GM10248 (cell line): Measurements from ENCODE around the gene GLRX5.
"Not testable (repeated sequence)": the region's sequence is repeated elsewhere in the genome, so short reads cannot be mapped to it uniquely, and the experiment has no call there.

Source experiments
- CTCF ChIA-PET: fragments of 300-600 bp; sonication (Branson Sonifier 250); formaldehyde crosslinking; extraction: SDS; loops from one replicate; lab custom pipeline; 2021; ENCODE audit warnings: antibody characterized with exemption; lab: Yijun Ruan, JAX
- POLR2A ChIA-PET: fragments of 350-650 bp; sonication (Branson Sonifier 250); formaldehyde crosslinking; extraction: SDS; loops from one replicate; lab custom pipeline; 2020; ENCODE audit warnings: antibody characterized with exemption; lab: Yijun Ruan, JAX
- DNase-seq: peaks from one replicate; pipeline ENCODE4 v3.0.0; 2012; ENCODE audit errors: extremely low spot score
- TF ChIP-seq, protein P1 (sequence below): IDR thresholded peaks from 2 replicates; pipeline ENCODE4 v1.5.1; 2012; ENCODE audit warnings: mild to moderate bottlenecking, low read depth; ENCODE audit errors: extremely low read depth, missing control alignments, control extremely low read depth

Gene GLRX5

DNA sequence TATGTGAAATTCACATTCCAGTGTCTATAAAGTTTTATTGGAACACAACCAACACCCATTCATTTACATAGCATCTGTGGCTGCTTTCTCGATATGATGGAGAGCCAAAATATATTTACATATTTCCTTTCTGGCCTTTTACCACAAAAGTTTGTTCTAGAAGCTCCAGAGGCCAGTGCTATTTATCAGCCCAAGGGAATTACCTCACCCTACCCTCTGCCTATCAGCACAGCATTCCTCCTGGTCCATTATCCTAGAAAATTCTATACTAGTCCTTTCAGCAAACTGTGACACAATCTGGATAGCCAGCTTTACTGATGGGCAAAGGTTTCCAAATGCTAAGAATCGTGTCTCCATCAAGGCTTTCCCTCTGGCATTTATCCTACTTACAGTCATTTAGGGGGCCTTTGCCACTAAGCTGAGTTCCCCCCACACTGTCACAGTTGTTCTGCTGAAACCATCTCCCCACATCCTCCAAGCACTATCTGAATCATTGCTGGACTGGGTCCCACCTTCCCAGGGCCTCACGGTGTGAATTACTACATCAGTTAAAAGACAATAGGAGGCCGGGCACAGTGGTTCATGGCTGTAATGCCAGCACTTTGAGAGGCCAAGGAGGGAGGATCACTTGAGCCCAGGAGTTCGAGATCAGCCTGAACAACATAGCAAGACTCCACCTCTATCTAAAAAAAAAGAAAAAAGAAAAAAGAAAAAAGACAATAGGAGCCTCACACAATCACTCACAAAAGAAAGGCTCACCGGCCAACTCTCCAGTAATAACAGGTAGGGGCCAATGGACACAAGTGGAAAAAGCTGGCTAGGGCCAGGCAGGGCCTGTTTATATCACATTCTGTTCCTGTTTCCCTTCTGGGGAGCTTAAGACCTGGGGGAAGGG lies 30.5 kb upstream of the GLRX5 start:
- TF ChIP-seq, protein P1, sequence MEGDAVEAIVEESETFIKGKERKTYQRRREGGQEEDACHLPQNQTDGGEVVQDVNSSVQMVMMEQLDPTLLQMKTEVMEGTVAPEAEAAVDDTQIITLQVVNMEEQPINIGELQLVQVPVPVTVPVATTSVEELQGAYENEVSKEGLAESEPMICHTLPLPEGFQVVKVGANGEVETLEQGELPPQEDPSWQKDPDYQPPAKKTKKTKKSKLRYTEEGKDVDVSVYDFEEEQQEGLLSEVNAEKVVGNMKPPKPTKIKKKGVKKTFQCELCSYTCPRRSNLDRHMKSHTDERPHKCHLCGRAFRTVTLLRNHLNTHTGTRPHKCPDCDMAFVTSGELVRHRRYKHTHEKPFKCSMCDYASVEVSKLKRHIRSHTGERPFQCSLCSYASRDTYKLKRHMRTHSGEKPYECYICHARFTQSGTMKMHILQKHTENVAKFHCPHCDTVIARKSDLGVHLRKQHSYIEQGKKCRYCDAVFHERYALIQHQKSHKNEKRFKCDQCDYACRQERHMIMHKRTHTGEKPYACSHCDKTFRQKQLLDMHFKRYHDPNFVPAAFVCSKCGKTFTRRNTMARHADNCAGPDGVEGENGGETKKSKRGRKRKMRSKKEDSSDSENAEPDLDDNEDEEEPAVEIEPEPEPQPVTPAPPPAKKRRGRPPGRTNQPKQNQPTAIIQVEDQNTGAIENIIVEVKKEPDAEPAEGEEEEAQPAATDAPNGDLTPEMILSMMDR: no peak
- ChIA-PET POLR2A (interaction anchor here (0.7 to 2.0 kb wide), 2 partner anchors 11 to 13 kb away, joined by 7 to 8 read pairs; no protein-coding TSS in a partner anchor), CTCF (interaction anchor here (0.6 to 6.7 kb wide), 10 partner anchors 8 to 77 kb away, joined by 3 to 34 read pairs (median 5); partner anchors contain the start of gene SYNE3)
- DNase-seq: peak; percentile 48

DNA sequence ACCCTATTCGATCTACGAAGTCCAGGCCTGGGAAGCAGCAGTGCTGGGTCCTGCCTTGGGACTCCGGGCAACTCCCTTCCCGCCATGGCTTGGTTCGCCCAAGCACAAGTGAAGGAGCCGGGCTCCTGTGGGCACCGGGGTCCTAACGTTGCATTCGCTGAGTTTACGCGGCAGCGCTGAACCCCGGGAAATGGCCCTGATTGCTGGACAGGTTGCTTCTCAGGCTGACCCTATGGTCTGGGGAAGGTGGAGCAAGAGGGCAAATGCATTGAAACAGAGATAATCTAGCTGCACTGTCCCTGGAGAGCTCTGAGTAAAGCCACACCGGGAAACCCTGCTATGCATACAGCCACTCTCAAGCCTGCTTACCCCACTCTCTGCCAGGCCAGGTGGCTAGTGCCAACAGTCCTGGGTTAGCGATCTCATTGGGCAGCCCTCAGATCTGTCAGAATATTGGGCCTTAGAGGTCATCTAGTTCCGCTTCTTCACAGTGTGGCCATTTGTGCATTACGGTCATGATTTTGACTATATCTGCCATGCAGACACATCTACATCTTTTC lies 29.7 kb upstream of the GLRX5 start:
- TF ChIP-seq, protein P1: no peak
- ChIA-PET CTCF (interaction anchor here (1.2 to 6.7 kb wide), 6 partner anchors 9 to 78 kb away, joined by 4 to 34 read pairs (median 8); partner anchors contain the start of gene SYNE3), POLR2A (interaction anchor here (2.0 kb wide), 1 partner anchor 10 kb away, joined by 8 read pairs; no protein-coding TSS in a partner anchor)
- DNase-seq: no peak

DNA sequence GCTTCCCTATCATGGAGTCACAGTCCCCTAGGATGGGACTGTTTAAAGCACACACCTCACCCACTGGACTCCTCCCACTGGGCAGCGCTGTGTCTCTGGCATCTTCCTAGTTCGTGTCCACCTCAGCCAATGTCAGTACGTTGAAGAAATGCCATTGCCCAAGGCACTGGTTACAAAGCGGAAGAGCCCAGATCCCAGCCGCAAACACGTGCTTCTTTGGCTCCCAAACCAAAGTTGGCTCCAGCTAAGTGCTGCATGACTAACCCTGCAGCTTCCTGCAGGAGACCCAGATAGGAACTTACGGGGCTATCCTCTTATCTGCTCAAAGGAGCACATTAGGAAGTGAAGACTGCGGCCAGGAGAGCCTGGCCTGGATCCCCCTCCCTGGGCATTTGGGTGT lies 27.7 kb upstream of the GLRX5 start:
- CTCF ChIA-PET: interaction anchor here (0.8 to 6.7 kb wide), 5 partner anchors 8 to 64 kb away, joined by 3 to 34 read pairs (median 9); no protein-coding TSS in a partner anchor
- no peak for DNase-seq

DNA sequence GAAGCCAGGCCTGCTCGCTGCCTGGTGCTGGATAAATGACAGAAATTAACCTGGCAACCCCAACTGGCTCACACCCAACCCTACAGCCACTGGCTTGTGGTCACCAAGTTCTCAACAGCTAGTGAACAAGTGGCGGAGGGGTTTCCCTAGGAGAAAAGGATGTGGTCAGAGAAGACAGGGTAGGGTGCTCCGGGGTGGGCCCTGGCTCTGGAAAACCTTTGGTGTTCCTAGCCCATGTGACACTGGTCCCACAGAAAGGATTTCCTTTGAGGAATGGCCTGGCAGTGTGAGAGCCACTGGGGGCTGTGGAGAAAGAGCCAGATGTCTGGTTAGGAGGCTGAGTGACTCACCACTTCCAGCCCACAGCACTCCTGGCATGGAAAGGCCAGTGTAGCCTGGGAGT lies 27.1 kb upstream of the GLRX5 start:
- no peak for DNase-seq
- ChIA-PET POLR2A (no interaction called here), CTCF (interaction anchor here (0.9 to 6.7 kb wide), 6 partner anchors 12 to 80 kb away, joined by 3 to 34 read pairs (median 8); partner anchors contain the start of gene GLRX5)
- TF ChIP-seq, protein P1: no peak

More for the DNA sequence above, 27.7 kb upstream of the GLRX5 start:
- TF ChIP-seq, protein P1: no peak
- POLR2A ChIA-PET: no interaction called here

DNA sequence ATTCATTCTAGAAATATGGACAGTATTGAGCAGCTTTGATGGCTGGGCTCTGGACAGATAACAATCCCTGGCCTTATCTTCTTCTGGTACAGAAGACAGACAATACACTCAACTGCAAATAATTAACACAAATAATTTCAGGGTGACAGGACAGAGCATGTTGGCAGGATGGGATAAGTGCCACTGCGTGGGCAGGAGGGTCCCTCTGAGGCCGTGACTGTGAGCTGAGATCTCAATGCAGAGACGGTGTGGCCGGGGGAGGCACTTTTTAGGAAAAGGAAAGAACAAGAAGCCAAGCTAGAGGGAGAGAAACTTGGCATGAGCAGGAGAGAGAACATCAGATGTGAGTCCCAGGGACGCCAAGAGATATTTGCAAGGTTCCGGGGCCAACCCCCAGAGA lies 26.5 kb upstream of the GLRX5 start:
- ChIA-PET CTCF (interaction anchor here (0.9 to 6.7 kb wide), 6 partner anchors 10 to 81 kb away, joined by 3 to 34 read pairs (median 8); partner anchors contain the start of gene GLRX5), POLR2A (no interaction called here)
- DNase-seq: no peak
- TF ChIP-seq, protein P1: no peak

DNA sequence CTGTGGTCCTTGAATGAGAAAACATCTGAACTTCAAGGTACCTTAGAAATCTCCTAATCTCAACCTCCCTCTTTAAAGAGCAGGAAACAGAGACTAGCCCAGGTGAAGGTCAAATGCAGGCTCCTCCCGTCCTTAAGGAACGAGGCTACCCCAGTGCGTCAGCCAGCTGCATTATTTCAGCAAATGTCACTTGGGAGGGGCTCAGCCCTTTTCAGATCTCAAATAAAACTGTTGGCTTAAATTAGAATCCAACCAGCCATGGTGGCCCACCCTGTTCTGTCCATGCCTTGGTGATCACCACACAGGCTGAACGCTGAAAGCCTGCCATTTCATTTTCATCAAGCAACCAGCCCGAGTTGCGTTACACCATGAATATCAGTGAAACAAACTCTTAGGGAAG lies 25.4 kb upstream of the GLRX5 start:
- POLR2A ChIA-PET: no interaction called here
- TF ChIP-seq, protein P1: no peak
- DNase-seq: no peak
- CTCF ChIA-PET: interaction anchor here (0.6 to 3.1 kb wide), 5 partner anchors 9 to 67 kb away, joined by 3 to 12 read pairs (median 6); partner anchors contain the start of gene GLRX5

DNA sequence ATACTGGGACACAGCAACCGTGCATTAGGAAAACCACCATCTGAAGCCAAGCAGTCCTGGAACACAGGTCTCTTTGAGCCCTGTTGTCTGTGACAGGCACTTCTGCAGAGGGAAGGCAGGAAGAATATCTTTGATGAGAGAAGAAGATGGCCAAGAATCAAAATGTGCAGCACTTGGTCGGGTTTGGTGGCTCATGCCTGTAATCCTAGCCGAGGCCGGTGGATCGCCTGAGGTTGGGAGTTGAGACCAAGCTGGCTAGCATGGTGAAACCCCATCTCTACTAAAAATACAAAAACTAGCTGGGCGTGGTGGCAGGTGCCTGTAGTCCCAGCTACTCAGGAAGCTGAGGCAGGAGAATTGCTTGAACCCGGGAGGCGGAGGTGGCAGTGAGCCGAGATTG lies 24.5 kb upstream of the GLRX5 start:
- CTCF ChIA-PET: interaction anchor here (1.0 to 2.5 kb wide), 2 partner anchors 17 to 30 kb away, joined by 3 to 9 read pairs; no protein-coding TSS in a partner anchor
- POLR2A ChIA-PET, DNase-seq: not testable (repeated sequence)
